Hindlimb muscle (tissue), 1 donor: ENCODE measurements around the gene VWA5B1. TPM values are rescaled to one million over a fixed set of nuclear protein-coding genes. Genes with fewer than 3 reads are reported as not detected.

Experiments
- DNase-seq: peaks from one replicate; pipeline ENCODE4 v3.0.0-alpha.2; 2013
- polyA plus RNA-seq: library from polyadenylated mRNA; unstranded; fragments of 120-200 nt; gene quantifications from one replicate; pipeline ENCODE4 v1.2.1, GENCODE V29; 2013; ENCODE audit not compliant: insufficient read length

VWA5B1 gene
- polyA plus RNA-seq, 1 donor = 0.15 TPM

GRCh38 chr1:20390589-20391331, 100.1 kb downstream of the VWA5B1 start:
- no peak for DNase-seq

DNA sequence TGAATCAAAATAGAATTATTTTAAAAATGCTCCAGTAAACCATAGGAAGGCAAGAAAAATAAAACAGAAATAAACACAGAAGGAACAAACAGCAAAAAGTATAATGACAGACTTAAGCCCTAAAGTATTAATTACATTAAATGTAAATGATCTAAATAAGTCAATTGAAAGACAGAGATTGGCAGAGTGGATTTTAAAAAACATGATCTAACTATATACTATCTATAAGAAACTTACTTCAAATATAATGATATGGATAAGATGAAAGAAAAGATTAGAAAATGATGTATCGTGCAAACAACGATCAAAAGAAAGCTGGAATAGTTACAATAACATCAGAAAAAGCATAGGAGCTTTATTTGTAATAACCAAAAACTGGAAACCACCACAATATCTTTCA, 104.6 kb downstream of the VWA5B1 start:
- no peak for DNase-seq

DNA sequence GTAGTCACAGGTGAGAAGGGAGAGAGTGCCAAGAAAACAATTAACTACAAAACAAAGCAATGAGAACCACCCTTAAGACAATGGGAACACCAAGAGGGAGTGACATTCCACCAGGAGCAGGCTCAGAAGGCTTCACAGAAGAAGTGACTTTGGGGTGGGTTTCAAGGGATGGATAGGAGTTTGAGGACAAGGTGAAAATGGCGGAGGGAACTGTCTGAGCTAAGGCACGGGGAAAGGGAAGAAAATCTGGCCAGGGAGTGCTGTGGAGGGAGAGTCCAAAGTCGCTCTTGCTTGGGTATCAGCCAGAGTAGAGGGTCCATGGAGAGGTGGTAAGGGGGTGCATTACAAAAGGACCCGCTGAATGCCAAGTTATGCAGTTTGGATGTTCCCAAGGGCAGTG, 108.1 kb downstream of the VWA5B1 start:
- no peak for DNase-seq

DNA sequence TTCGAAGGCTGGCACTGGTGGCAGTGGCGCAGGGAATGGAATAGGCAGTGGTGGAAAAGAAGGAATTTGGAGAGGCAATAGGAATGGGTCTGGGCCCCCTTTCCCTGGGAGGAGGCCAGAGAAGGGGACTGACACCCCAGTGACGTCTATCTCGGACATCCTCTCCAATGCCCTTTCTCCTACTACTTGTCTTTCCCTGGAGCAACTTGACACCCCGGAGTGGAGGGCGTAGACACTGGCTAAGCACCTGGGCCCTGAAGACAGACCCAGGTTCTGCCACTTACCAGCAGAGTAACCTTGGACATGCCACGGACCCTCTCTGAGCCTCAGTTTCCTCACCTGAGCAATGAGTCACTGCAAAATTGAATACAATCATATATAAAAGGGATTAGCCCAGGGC, 108.5 kb downstream of the VWA5B1 start:
- no peak for DNase-seq

- DNase-seq = no peak
Measured at GRCh38 chr1:20399606-20400180, 109.0 kb downstream of the VWA5B1 start.

DNA sequence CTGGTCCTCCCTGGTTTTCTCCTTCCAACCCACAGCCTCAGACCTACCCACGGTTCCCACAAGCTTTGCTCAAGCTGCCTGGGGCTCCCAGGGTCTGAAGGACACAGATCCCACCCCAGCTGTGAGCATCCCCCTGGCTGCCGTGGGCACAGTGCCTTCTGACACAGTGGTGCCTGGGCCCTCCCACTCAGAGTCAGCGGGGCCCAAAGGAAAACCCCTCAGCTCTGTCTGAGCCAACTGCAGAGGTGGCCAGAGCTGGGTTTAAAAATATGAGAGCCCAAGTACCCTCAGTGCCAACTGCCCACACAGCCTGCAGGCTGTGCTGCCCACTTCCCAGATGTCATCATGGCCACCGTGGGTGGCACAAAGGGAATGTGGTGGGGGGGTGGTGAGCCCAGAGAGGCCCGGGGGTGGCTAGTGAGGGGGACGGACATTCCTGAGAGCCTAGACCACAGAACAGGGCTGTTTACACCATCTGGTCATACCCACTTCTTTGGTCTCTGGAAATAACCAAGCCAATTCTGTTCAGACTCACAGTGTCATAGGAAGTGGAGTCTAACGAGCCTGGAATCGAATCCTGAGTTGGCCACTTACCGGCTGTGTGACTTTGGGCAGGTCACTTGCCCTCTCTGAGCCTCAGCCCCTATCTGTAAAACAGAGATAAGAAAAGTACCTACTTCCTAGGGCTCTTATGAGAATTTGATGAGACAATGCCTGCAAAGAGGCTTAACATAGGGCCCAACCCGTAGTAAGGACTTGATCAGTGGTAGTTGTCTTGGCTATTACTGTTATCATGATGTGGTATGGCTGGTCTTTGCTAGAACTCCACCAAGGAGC, 109.9 kb downstream of the VWA5B1 start:
- DNase-seq = no peak

DNA sequence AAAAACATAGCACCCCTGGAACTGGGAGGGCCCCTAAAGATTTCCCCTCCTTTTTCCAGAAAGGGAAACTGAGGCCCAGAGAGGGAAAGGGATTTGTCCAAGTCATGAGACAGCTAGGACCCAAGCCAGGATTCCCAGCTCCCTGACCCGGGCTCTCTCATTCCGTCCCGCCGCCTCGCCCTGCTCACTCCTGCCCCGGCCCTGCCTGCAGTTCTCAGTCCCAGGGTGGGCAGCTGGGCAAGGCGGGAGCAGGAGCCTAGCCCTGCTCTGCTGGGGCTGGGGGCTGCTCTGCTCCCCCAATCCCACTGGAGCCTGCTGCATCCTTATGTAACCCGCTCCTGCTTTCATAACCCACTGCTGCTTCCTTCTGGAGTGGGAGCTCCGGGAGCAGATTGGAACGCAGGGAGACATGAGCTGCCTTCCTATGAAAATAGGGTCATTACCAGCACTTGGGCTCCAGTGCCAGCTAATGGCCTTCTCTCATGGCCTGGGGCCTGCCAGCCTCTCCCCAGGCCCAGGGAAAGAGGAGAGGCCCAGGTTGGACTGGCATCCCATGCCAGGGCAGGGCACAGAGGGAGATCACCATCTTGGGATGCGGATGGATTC, 110.8 kb downstream of the VWA5B1 start:
- no peak for DNase-seq

GRCh38 chr1:20402585-20403422, 112.1 kb downstream of the VWA5B1 start:
- DNase-seq = no peak

DNA sequence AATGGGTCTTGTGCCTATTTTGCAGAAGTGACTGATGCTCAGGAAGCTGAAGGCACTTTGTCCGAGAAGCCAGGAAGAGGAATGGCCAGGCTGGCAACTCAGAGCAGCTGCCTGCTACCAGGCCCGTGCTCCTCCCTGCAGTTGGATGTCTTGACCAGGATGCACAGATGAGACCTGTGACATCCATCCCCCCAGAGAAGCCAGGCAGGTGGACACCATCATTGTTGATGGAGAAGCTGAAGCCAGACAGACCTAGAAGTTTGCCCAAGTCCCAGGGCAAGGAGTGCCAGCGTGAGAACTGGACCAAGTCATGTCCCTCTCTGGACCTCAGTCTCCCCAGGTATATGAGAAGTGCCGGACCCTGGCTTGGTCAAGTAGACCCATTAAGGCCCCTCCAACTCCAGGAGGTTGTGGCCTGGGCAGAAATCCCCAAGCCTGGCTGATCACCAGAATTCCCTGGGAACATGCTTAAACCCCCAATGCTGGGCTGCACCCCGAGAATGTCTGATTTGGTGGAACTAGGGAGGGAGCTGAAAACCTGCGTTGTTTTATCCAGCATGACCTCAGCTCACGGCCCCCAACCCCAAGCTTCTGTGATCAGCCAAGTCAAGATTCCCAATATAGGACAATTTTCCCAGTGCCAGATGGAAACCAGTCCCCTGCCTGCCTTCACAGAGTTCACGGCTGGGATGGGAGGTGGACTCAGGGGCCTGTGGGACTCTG, 112.9 kb downstream of the VWA5B1 start:
- DNase-seq = no peak

- DNase-seq = no peak
Measured at GRCh38 chr1:20404466-20404865, 113.8 kb downstream of the VWA5B1 start.

Other genes with a start within 250 kb of the VWA5B1 start
- not detected for gene PLA2G5, start 220.7 kb upstream of the VWA5B1 start, polyA plus RNA-seq
- not detected for gene PLA2G2D, start 171.3 kb upstream of the VWA5B1 start, polyA plus RNA-seq
- gene PLA2G2F, start 151.6 kb upstream of the VWA5B1 start, polyA plus RNA-seq = not detected
- 0.08 TPM for gene UBXN10, start 104.8 kb upstream of the VWA5B1 start, polyA plus RNA-seq
- not detected for gene PLA2G2C, start 104.4 kb upstream of the VWA5B1 start, polyA plus RNA-seq
- 5.9 TPM for gene CAMK2N1, start 195.3 kb downstream of the VWA5B1 start, polyA plus RNA-seq
- 19.4 TPM for gene MUL1, start 217.3 kb downstream of the VWA5B1 start, polyA plus RNA-seq